ENCODE results near the gene SCUBE1. TPM values are rescaled to one million over a fixed set of nuclear protein-coding genes. Genes with fewer than 3 reads are reported as not detected.

Gene SCUBE1
- total RNA-seq, 4 donors from 2014 or later: 81.3 to 214 (median 141) TPM

- no peaks in the 10 kb centered on the region for H3K36me3 ChIP-seq
- 69 to 70% methylated on average over 10 of the region's 10 CpGs for WGBS, 2 donors
Measured at GRCh38 chr22:43252319-43252718, 90.9 kb downstream of the SCUBE1 start.

GRCh38 chr22:43249789-43250471 is 93.2 kb downstream of the SCUBE1 start:
- H3K27me3 ChIP-seq: no peaks in the 10 kb centered on the region
- no peaks in the 10 kb centered on the region for H3K36me3 ChIP-seq
- H3K27ac ChIP-seq: no peak overlapping the region
- no peaks in the 10 kb centered on the region for H3K4me1 ChIP-seq
- TF ChIP-seq, protein P1, sequence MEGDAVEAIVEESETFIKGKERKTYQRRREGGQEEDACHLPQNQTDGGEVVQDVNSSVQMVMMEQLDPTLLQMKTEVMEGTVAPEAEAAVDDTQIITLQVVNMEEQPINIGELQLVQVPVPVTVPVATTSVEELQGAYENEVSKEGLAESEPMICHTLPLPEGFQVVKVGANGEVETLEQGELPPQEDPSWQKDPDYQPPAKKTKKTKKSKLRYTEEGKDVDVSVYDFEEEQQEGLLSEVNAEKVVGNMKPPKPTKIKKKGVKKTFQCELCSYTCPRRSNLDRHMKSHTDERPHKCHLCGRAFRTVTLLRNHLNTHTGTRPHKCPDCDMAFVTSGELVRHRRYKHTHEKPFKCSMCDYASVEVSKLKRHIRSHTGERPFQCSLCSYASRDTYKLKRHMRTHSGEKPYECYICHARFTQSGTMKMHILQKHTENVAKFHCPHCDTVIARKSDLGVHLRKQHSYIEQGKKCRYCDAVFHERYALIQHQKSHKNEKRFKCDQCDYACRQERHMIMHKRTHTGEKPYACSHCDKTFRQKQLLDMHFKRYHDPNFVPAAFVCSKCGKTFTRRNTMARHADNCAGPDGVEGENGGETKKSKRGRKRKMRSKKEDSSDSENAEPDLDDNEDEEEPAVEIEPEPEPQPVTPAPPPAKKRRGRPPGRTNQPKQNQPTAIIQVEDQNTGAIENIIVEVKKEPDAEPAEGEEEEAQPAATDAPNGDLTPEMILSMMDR (IDR thresholded peaks at IDR 0.05): no peak
- TF ChIP-seq EP300 (IDR thresholded peaks at IDR 0.05): no peak
- TF ChIP-seq POLR2A (IDR thresholded peaks at IDR 0.05): no peak
- no peak for DNase-seq (ENCODE audit: low spot score in 2 of 2)
- no peaks in the 10 kb centered on the region for H3K9me3 ChIP-seq
- no peak overlapping the region for H3K4me3 ChIP-seq
- 87 to 89% methylated on average over 15 to 16 of the region's 16 CpGs for WGBS, 2 donors

More at GRCh38 chr22:43252319-43252718, 90.9 kb downstream of the SCUBE1 start:
- TF ChIP-seq POLR2A (IDR thresholded peaks at IDR 0.05): no peak
- TF ChIP-seq, protein P1 (IDR thresholded peaks at IDR 0.05): no peak
- TF ChIP-seq EP300 (IDR thresholded peaks at IDR 0.05): no peak
- no peak for DNase-seq (ENCODE audit: low spot score in 2 of 2)
- H3K4me1 ChIP-seq: peaks cover 0 to 7% (median 0%) of the 10 kb centered on the region in 4 donors
- no peaks in the 10 kb centered on the region for H3K9me3 ChIP-seq
- H3K27me3 ChIP-seq: no peaks in the 10 kb centered on the region
- no peak overlapping the region for H3K27ac ChIP-seq
- H3K4me3 ChIP-seq: no peak overlapping the region

DNA sequence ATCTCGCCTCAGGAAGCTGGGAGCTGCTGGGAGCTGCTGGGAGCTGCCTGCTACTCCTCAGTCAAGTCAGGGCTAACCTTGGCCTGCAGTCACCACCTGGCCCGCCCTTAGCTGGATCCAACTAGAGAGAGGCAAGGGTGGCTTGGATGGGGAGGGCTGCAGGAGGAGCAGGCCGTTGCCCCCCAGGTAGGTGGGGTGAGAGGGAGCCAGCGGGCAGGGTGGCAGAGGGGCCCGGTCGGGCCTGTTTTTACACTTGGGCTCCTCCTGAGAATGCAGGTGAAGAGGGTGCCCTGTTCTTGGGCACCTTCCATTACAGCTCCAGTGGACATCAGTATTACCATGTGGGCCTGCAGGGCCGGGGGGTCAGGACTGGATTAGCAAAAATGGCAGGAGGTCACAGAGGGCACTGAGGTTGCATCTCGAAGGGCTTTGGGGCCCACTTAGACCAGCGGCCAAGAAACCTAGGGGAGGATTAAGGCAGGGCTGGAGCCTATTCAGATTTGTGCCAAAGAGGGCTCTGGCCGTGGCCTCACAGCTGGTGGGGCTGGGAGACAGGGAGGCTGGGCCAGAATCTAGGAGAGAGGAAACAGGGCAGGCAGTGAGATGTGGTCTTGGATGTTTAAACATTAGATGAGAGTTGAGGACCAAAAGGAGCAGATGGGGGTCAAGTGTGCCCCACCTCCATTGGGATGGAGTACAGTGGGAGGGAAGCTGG is 95.5 kb downstream of the SCUBE1 start:
- H3K36me3 ChIP-seq: no peaks in the 10 kb centered on the region
- H3K4me3 ChIP-seq: no peak overlapping the region
- no peak overlapping the region for H3K27ac ChIP-seq
- 83 to 86% methylated on average over 10 of the region's 10 CpGs for WGBS, 2 donors
- no peaks in the 10 kb centered on the region for H3K9me3 ChIP-seq
- H3K4me1 ChIP-seq: no peaks in the 10 kb centered on the region
- TF ChIP-seq EP300 (IDR thresholded peaks at IDR 0.05) (no peak), POLR2A (IDR thresholded peaks at IDR 0.05) (no peak)
- TF ChIP-seq, protein P1 (IDR thresholded peaks at IDR 0.05): no peak
- DNase-seq (ENCODE audit: low spot score in 2 of 2): no peak
- H3K27me3 ChIP-seq: no peaks in the 10 kb centered on the region

DNA sequence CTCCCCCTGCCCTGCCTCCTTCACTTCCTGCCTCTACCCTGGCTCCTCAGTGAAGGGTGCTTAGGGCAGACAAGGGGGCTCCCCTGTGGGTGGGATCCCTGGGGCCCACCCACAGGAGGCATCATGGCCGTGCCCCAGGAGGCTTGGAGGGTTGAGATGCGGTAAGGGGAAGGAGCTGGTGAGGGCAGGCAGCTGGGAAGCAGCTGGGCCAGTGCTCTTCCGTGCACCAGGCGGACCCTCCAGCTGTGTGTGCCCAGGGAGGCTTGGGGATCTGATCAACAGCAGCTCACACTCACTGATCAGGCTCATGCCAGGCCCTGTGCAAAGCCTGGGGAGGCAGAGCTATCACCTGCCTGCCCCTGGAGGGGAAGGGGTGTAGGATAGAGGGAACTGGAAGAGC is 97.0 kb downstream of the SCUBE1 start:
- no peak overlapping the region for H3K4me3 ChIP-seq
- H3K27me3 ChIP-seq: no peaks in the 10 kb centered on the region
- H3K36me3 ChIP-seq: no peaks in the 10 kb centered on the region
- 59 to 60% methylated on average over 4 of the region's 4 CpGs for WGBS, 2 donors
- no peak overlapping the region for H3K27ac ChIP-seq
- no peaks in the 10 kb centered on the region for H3K9me3 ChIP-seq
- no peak for TF ChIP-seq POLR2A (IDR thresholded peaks at IDR 0.05)
- TF ChIP-seq EP300 (IDR thresholded peaks at IDR 0.05): no peak
- TF ChIP-seq, protein P1 (IDR thresholded peaks at IDR 0.05): no peak
- H3K4me1 ChIP-seq: no peaks in the 10 kb centered on the region
- no peak for DNase-seq (ENCODE audit: low spot score in 2 of 2)

- WGBS, 2 donors: 84 to 90% methylated on average over 10 of the region's 10 CpGs
- DNase-seq (ENCODE audit: low spot score in 2 of 2): no peak
- Histone ChIP-seq H3K4me3 (no peak overlapping the region), H3K36me3 (no peaks in the 10 kb centered on the region), H3K27me3 (no peaks in the 10 kb centered on the region), H3K27ac (no peak overlapping the region), H3K4me1 (no peaks in the 10 kb centered on the region), H3K9me3 (no peaks in the 10 kb centered on the region)
- no peak for TF ChIP-seq POLR2A (IDR thresholded peaks at IDR 0.05)
- TF ChIP-seq EP300 (IDR thresholded peaks at IDR 0.05): no peak
- TF ChIP-seq, protein P1 (IDR thresholded peaks at IDR 0.05): no peak
Measured at GRCh38 chr22:43245717-43246116, 97.5 kb downstream of the SCUBE1 start.
